ENCODE measurements around the gene SLC25A34. TPM values are rescaled to one million over a fixed set of nuclear protein-coding genes. Genes with fewer than 3 reads are reported as not detected.

The SLC25A34 gene
- total RNA-seq, 1 donor from 2014 or later, result 1.5 TPM

- no peak overlapping the region for H3K27ac Mint-ChIP-seq
- no peaks in the 10 kb centered on the region for H3K27me3 Mint-ChIP-seq
- intact Hi-C loops (cut with micrococcal nuclease), result no loop called here
Observed at GRCh38 chr1:15744122-15744679, 8.1 kb downstream of the SLC25A34 start.

GRCh38 chr1:15747378-15747777, 11.3 kb downstream of the SLC25A34 start:
- H3K27ac Mint-ChIP-seq, result no peak overlapping the region
- no peaks in the 10 kb centered on the region for H3K4me1 Mint-ChIP-seq
- no peaks in the 10 kb centered on the region for H3K36me3 Mint-ChIP-seq (ENCODE audit: low read depth)
- no peaks in the 10 kb centered on the region for H3K9me3 Mint-ChIP-seq
- no peaks in the 10 kb centered on the region for H3K27me3 Mint-ChIP-seq
- DNase-seq, result no peak
- intact Hi-C loops (cut with micrococcal nuclease), result no loop called here
- no peak overlapping the region for H3K4me3 Mint-ChIP-seq

More at GRCh38 chr1:15744122-15744679, 8.1 kb downstream of the SLC25A34 start:
- no peak overlapping the region for H3K4me3 Mint-ChIP-seq
- H3K36me3 Mint-ChIP-seq (ENCODE audit: low read depth), result no peaks in the 10 kb centered on the region
- peaks cover 4% of the 10 kb centered on the region for H3K4me1 Mint-ChIP-seq
- H3K9me3 Mint-ChIP-seq, result no peaks in the 10 kb centered on the region
- no peak for DNase-seq

- no peak overlapping the region for H3K27ac Mint-ChIP-seq
Observed at GRCh38 chr1:15748264-15748663, 12.2 kb downstream of the SLC25A34 start.

GRCh38 chr1:15748690-15749398, 12.8 kb downstream of the SLC25A34 start:
- H3K36me3 Mint-ChIP-seq (ENCODE audit: low read depth), result no peaks in the 10 kb centered on the region

More at GRCh38 chr1:15748264-15748663, 12.2 kb downstream of the SLC25A34 start:
- no peak overlapping the region for H3K4me3 Mint-ChIP-seq
- H3K4me1 Mint-ChIP-seq, result no peaks in the 10 kb centered on the region
- intact Hi-C loops (cut with micrococcal nuclease), result no loop called here
- DNase-seq, result no peak
- no peaks in the 10 kb centered on the region for H3K9me3 Mint-ChIP-seq
- no peaks in the 10 kb centered on the region for H3K27me3 Mint-ChIP-seq
- no peaks in the 10 kb centered on the region for H3K36me3 Mint-ChIP-seq (ENCODE audit: low read depth)

GRCh38 chr1:15749399-15750291, 13.6 kb downstream of the SLC25A34 start:
- Mint-ChIP-seq H3K4me3 (no peak overlapping the region), H3K27me3 (no peaks in the 10 kb centered on the region), H3K36me3 (ENCODE audit: low read depth) (no peaks in the 10 kb centered on the region), H3K4me1 (no peaks in the 10 kb centered on the region), H3K27ac (no peak overlapping the region), H3K9me3 (no peaks in the 10 kb centered on the region)
- intact Hi-C loops (cut with micrococcal nuclease), result no loop called here
- DNase-seq, result no peak

More at GRCh38 chr1:15748690-15749398, 12.8 kb downstream of the SLC25A34 start:
- Mint-ChIP-seq H3K27me3 (no peaks in the 10 kb centered on the region), H3K4me1 (no peaks in the 10 kb centered on the region), H3K9me3 (no peaks in the 10 kb centered on the region), H3K4me3 (no peak overlapping the region), H3K27ac (no peak overlapping the region)
- DNase-seq, result no peak
- intact Hi-C loops (cut with micrococcal nuclease), result no loop called here

- H3K27ac Mint-ChIP-seq, result no peak overlapping the region
- H3K27me3 Mint-ChIP-seq, result peaks cover 8% of the 10 kb centered on the region
- no peaks in the 10 kb centered on the region for H3K9me3 Mint-ChIP-seq
- intact Hi-C loops (cut with micrococcal nuclease), result no loop called here
- no peaks in the 10 kb centered on the region for H3K36me3 Mint-ChIP-seq (ENCODE audit: low read depth)
- no peak for DNase-seq
- no peaks in the 10 kb centered on the region for H3K4me1 Mint-ChIP-seq
- no peak overlapping the region for H3K4me3 Mint-ChIP-seq
Observed at GRCh38 chr1:15750924-15751323, 14.9 kb downstream of the SLC25A34 start.

- H3K4me1 Mint-ChIP-seq, result peaks cover 5% of the 10 kb centered on the region
- no peak overlapping the region for H3K27ac Mint-ChIP-seq
- no peaks in the 10 kb centered on the region for H3K9me3 Mint-ChIP-seq
- no peak for DNase-seq
- H3K27me3 Mint-ChIP-seq, result peaks cover 14% of the 10 kb centered on the region
- H3K36me3 Mint-ChIP-seq (ENCODE audit: low read depth), result no peaks in the 10 kb centered on the region
- no peak overlapping the region for H3K4me3 Mint-ChIP-seq
- intact Hi-C loops (cut with micrococcal nuclease), result no loop called here
Observed at GRCh38 chr1:15751717-15752116, 15.7 kb downstream of the SLC25A34 start.

GRCh38 chr1:15753776-15754175, 17.7 kb downstream of the SLC25A34 start:
- Mint-ChIP-seq H3K4me3 (no peak overlapping the region), H3K27me3 (peaks cover 27% of the 10 kb centered on the region), H3K4me1 (peaks cover 5% of the 10 kb centered on the region), H3K27ac (no peak overlapping the region), H3K36me3 (ENCODE audit: low read depth) (no peaks in the 10 kb centered on the region), H3K9me3 (no peaks in the 10 kb centered on the region)
- DNase-seq, result no peak
- intact Hi-C loops (cut with micrococcal nuclease), result no loop called here

- Mint-ChIP-seq H3K4me3 (no peak overlapping the region), H3K27ac (no peak overlapping the region), H3K9me3 (no peaks in the 10 kb centered on the region), H3K27me3 (peaks cover 35% of the 10 kb centered on the region), H3K36me3 (ENCODE audit: low read depth) (no peaks in the 10 kb centered on the region), H3K4me1 (peaks cover 5% of the 10 kb centered on the region)
- no peak for DNase-seq
- intact Hi-C loops (cut with micrococcal nuclease), result no loop called here
Observed at GRCh38 chr1:15755021-15755645, 19.1 kb downstream of the SLC25A34 start.

GRCh38 chr1:15755646-15756040, 19.6 kb downstream of the SLC25A34 start:
- intact Hi-C loops (cut with micrococcal nuclease), result no loop called here
- DNase-seq, result no peak
- Mint-ChIP-seq H3K27ac (no peak overlapping the region), H3K4me1 (peaks cover 5% of the 10 kb centered on the region), H3K9me3 (no peaks in the 10 kb centered on the region), H3K36me3 (ENCODE audit: low read depth) (no peaks in the 10 kb centered on the region), H3K4me3 (no peak overlapping the region), H3K27me3 (peaks cover 39% of the 10 kb centered on the region)

GRCh38 chr1:15756143-15757015, 20.3 kb downstream of the SLC25A34 start:
- Mint-ChIP-seq H3K36me3 (ENCODE audit: low read depth) (no peaks in the 10 kb centered on the region), H3K27ac (no peak overlapping the region), H3K4me1 (peaks cover 5% of the 10 kb centered on the region), H3K4me3 (no peak overlapping the region), H3K9me3 (no peaks in the 10 kb centered on the region), H3K27me3 (peaks cover 47% of the 10 kb centered on the region)
- intact Hi-C loops (cut with micrococcal nuclease), result no loop called here
- no peak for DNase-seq

GRCh38 chr1:15757016-15757543, 21.0 kb downstream of the SLC25A34 start:
- DNase-seq, result no peak
- no peaks in the 10 kb centered on the region for H3K9me3 Mint-ChIP-seq
- no peaks in the 10 kb centered on the region for H3K36me3 Mint-ChIP-seq (ENCODE audit: low read depth)
- no peak overlapping the region for H3K27ac Mint-ChIP-seq
- no peak overlapping the region for H3K4me3 Mint-ChIP-seq
- peaks cover 50% of the 10 kb centered on the region for H3K27me3 Mint-ChIP-seq
- H3K4me1 Mint-ChIP-seq, result peaks cover 5% of the 10 kb centered on the region
- intact Hi-C loops (cut with micrococcal nuclease), result no loop called here
